K562 (cell line): ENCODE results near the gene PAM. TPM values are rescaled to one million over a fixed set of nuclear protein-coding genes. Genes with fewer than 3 reads are reported as not detected.

Experiments
- EZH2 ChIP-seq: IDR thresholded peaks from 2 replicates; pipeline ENCODE4 v1.6.1; 2012; ENCODE audit warnings: low read depth, mild to moderate bottlenecking, inconsistent platforms, low read length, borderline replicate concordance
- polyA plus RNA-seq, 8 experiments: library from polyadenylated mRNA; depleted of rRNA in 4 of 8; stranded (reverse) in 5 of 8; unstranded in 3 of 8; fragments of >200 nt; fragmentation: Nextera tagmentation in 2 of 8; fragmentation: Illumina TruSeq in 1 of 8; extraction: Ambion mirVana in 2 of 8; extraction: Trizol in 1 of 8; gene quantifications; 2 replicates each; pipeline versions ENCODE4 v1.2.1 to v1.2.3, GENCODE V29; 2011 to 2014; ENCODE audit warnings: inconsistent platforms in 1 of 8, missing spikeins in 1 of 8
- total RNA-seq, 7 experiments: library from RNA; depleted of rRNA in 6 of 7; stranded (reverse); fragments of >200 nt in 6 of 7; fragmentation: Illumina TruSeq in 2 of 7; extraction: Trizol in 2 of 7; gene quantifications; 2 replicates each; pipeline versions ENCODE4 v1.2.1 to v1.2.3, GENCODE V29; 2011 to 2021; ENCODE audit warnings: low replicate concordance in 1 of 7
- TF ChIP-seq, protein P1 (sequence below), 2 experiments: fragments of 450-650 bp; formaldehyde crosslinking in 1 of 2; IDR thresholded peaks; 2 replicates each; pipeline versions ENCODE4 v1.4.0 to v1.6.1; 2014 to 2020; ENCODE audit warnings: mild to moderate bottlenecking in 2 of 2, borderline replicate concordance in 1 of 2, low read depth in 1 of 2
- TF ChIP-seq, protein P2 (sequence below): fragments of 150-350 bp; IDR thresholded peaks from 2 replicates; pipeline ENCODE4 v1.6.1; 2014; ENCODE audit warnings: low read depth, mild to moderate bottlenecking, low read length, borderline replicate concordance

PAM gene
- total and polyA plus RNA-seq, 9 of the 15 experiments (the other 6 are each of a cell fraction or from before 2014, with no cell fraction given), result 0.39 to 3.1 (median 0.77) TPM

DNA sequence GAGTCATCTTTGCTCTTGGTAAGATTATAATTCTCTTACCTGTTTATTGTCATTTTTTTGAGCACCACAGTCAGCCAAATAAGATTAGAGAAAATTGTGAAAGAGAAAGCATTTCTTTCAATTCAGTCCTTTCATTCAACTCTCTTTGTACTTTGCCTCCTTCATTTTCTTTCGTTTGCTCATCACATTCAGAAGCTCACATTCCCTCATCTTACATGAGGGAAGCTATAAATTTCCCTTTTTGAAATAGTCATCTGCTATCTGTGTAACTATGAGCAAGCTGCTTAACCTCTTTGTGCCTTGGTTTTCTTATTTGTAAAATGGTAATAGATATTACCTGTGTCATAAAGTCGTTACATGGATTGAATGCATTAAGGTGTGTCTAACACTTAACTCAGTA is 41.4 kb downstream of the PAM start (continued):
- TF ChIP-seq, protein P1, sequence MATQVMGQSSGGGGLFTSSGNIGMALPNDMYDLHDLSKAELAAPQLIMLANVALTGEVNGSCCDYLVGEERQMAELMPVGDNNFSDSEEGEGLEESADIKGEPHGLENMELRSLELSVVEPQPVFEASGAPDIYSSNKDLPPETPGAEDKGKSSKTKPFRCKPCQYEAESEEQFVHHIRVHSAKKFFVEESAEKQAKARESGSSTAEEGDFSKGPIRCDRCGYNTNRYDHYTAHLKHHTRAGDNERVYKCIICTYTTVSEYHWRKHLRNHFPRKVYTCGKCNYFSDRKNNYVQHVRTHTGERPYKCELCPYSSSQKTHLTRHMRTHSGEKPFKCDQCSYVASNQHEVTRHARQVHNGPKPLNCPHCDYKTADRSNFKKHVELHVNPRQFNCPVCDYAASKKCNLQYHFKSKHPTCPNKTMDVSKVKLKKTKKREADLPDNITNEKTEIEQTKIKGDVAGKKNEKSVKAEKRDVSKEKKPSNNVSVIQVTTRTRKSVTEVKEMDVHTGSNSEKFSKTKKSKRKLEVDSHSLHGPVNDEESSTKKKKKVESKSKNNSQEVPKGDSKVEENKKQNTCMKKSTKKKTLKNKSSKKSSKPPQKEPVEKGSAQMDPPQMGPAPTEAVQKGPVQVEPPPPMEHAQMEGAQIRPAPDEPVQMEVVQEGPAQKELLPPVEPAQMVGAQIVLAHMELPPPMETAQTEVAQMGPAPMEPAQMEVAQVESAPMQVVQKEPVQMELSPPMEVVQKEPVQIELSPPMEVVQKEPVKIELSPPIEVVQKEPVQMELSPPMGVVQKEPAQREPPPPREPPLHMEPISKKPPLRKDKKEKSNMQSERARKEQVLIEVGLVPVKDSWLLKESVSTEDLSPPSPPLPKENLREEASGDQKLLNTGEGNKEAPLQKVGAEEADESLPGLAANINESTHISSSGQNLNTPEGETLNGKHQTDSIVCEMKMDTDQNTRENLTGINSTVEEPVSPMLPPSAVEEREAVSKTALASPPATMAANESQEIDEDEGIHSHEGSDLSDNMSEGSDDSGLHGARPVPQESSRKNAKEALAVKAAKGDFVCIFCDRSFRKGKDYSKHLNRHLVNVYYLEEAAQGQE (IDR thresholded peaks at IDR 0.05; ENCODE audit: borderline replicate concordance), result no peak
- TF ChIP-seq, protein P1 (CRISPR knock-in tag; IDR thresholded peaks at IDR 0.05; ENCODE audit: low read depth), result no peak
- no peak for TF ChIP-seq EZH2
- TF ChIP-seq, protein P2, sequence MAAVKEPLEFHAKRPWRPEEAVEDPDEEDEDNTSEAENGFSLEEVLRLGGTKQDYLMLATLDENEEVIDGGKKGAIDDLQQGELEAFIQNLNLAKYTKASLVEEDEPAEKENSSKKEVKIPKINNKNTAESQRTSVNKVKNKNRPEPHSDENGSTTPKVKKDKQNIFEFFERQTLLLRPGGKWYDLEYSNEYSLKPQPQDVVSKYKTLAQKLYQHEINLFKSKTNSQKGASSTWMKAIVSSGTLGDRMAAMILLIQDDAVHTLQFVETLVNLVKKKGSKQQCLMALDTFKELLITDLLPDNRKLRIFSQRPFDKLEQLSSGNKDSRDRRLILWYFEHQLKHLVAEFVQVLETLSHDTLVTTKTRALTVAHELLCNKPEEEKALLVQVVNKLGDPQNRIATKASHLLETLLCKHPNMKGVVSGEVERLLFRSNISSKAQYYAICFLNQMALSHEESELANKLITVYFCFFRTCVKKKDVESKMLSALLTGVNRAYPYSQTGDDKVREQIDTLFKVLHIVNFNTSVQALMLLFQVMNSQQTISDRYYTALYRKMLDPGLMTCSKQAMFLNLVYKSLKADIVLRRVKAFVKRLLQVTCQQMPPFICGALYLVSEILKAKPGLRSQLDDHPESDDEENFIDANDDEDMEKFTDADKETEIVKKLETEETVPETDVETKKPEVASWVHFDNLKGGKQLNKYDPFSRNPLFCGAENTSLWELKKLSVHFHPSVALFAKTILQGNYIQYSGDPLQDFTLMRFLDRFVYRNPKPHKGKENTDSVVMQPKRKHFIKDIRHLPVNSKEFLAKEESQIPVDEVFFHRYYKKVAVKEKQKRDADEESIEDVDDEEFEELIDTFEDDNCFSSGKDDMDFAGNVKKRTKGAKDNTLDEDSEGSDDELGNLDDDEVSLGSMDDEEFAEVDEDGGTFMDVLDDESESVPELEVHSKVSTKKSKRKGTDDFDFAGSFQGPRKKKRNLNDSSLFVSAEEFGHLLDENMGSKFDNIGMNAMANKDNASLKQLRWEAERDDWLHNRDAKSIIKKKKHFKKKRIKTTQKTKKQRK, result no peak
